GM19395 (cell line): ENCODE results near the gene CHML.

Experiments used
- ATAC-seq: cut with Tn5 transposase; IDR thresholded peaks from one replicate; pipeline ENCODE4 v1.9.1; 2021; ENCODE audit warnings: mild to moderate bottlenecking, moderate library complexity; ENCODE audit not compliant: unreplicated experiment

Gene CHML

GRCh38 chr1:241647658-241648057 lies 7.5 kb upstream of the CHML start:
- ATAC-seq = no peak

- ATAC-seq = no peak
Measured at GRCh38 chr1:241646201-241646600, 6.0 kb upstream of the CHML start.

- ATAC-seq = no peak
Measured at GRCh38 chr1:241645199-241645598, 5.0 kb upstream of the CHML start.

- no peak for ATAC-seq
Measured at GRCh38 chr1:241644259-241644658, 4.1 kb upstream of the CHML start.

- no peak for ATAC-seq
Measured at GRCh38 chr1:241642593-241642944, 2.4 kb upstream of the CHML start.

GRCh38 chr1:241641773-241642592 lies 1.8 kb upstream of the CHML start:
- no peak for ATAC-seq

- no peak for ATAC-seq
Measured at GRCh38 chr1:241640867-241641622, 876 bp upstream of the CHML start.

GRCh38 chr1:241639623-241640148 lies 483 bp downstream of the CHML start:
- peak; percentile 58 for ATAC-seq

- peak; percentile 18 for ATAC-seq
Measured at GRCh38 chr1:241638909-241639622, 1.1 kb downstream of the CHML start.

- ATAC-seq = no peak
Measured at GRCh38 chr1:241638099-241638682, 2.0 kb downstream of the CHML start.

GRCh38 chr1:241637604-241638003 lies 2.6 kb downstream of the CHML start:
- no peak for ATAC-seq

GRCh38 chr1:241637046-241637590 lies 3.1 kb downstream of the CHML start:
- ATAC-seq = no peak

GRCh38 chr1:241636291-241636690 lies 3.9 kb downstream of the CHML start:
- ATAC-seq = no peak

GRCh38 chr1:241635556-241636152 lies 4.5 kb downstream of the CHML start:
- no peak for ATAC-seq

- no peak for ATAC-seq
Measured at GRCh38 chr1:241632987-241633386, 7.2 kb downstream of the CHML start.

GRCh38 chr1:241631674-241632073 lies 8.5 kb downstream of the CHML start:
- ATAC-seq = no peak

- ATAC-seq = no peak
Measured at GRCh38 chr1:241630899-241631298, 9.3 kb downstream of the CHML start.

- no peak for ATAC-seq
Measured at GRCh38 chr1:241630476-241630875, 9.7 kb downstream of the CHML start.

- no peak for ATAC-seq
Measured at GRCh38 chr1:241630005-241630404, 10.2 kb downstream of the CHML start.
